Naive thymus-derived CD8-positive, alpha-beta T cell (primary cell): ENCODE results near the gene ABCA3. TPM values are rescaled to one million over a fixed set of nuclear protein-coding genes. Genes with fewer than 3 reads are reported as not detected.

Experiments
- ATAC-seq, 2 donors: fragments of 150-1000 bp; cut with Tn5 transposase in 1 of 2; sonication (Bioruptor Pico), chemical (Tn5 transposase) in 1 of 2; 1 replicate in 1 of 2; 2 replicates in 1 of 2; pipeline ENCODE4 v1.10.0; 2021; ENCODE audit warnings: mild to moderate bottlenecking in 2 of 2, moderate library complexity in 2 of 2
- POLR2A ChIA-PET: fragments of 350-600 bp; sonication (Branson Sonifier 250); formaldehyde crosslinking; loops from one replicate; lab custom pipeline; 2021; ENCODE audit warnings: antibody characterized with exemption; lab: Charles Lee
- DNase-seq, 10 donors: peaks; one replicate each; pipeline versions ENCODE4 v3.0.0 to v3.0.0-alpha.2; 2020 to 2022
- H3K27ac Mint-ChIP-seq, 10 donors: one replicate each; pipeline ENCODE4 v1.8.0; 2020 to 2022; ENCODE audit warnings: mild to moderate bottlenecking in 10 of 10, mixed read lengths in 10 of 10, moderate library complexity in 4 of 10, inconsistent platforms in 1 of 10
- H3K27me3 Mint-ChIP-seq, 5 donors: one replicate each; pipeline ENCODE4 v1.8.0; 2021 to 2022; ENCODE audit warnings: mixed read lengths in 5 of 5
- H3K36me3 Mint-ChIP-seq, 3 donors: one replicate each; pipeline ENCODE4 v1.8.0; 2020 to 2022; ENCODE audit warnings: mixed read lengths in 3 of 3, mild to moderate bottlenecking in 2 of 3, inconsistent platforms in 1 of 3
- H3K4me1 Mint-ChIP-seq, 4 donors: one replicate each; pipeline ENCODE4 v1.8.0; 2021 to 2022; ENCODE audit warnings: mixed read lengths in 4 of 4
- H3K4me3 Mint-ChIP-seq, 10 donors: one replicate each; pipeline ENCODE4 v1.8.0; 2020 to 2022; ENCODE audit warnings: mild to moderate bottlenecking in 10 of 10, mixed read lengths in 10 of 10, moderate library complexity in 6 of 10, inconsistent platforms in 1 of 10
- H3K9me3 Mint-ChIP-seq, 9 donors: one replicate each; pipeline ENCODE4 v1.8.0; 2020 to 2022; ENCODE audit warnings: mixed read lengths in 9 of 9, mild to moderate bottlenecking in 3 of 9, inconsistent platforms in 1 of 9, moderate library complexity in 1 of 9
- polyA plus RNA-seq, 3 donors: library from polyadenylated mRNA; unstranded; fragments of 300-500 nt; fragmentation: Illumina TruSeq; gene quantifications; one replicate each; pipeline ENCODE4 v1.2.3, GENCODE V29; 2021
- total RNA-seq, 8 experiments: library from RNA in 2 of 8; stranded (reverse) in 2 of 8; gene quantifications; one replicate each; pipeline ENCODE4 v1.2.3 and lab custom pipeline; 2021 to 2026

Gene ABCA3
- total and polyA plus RNA-seq, 5 experiments from 2014 or later: 1.2 to 8.2 (median 2.2) TPM

DNA sequence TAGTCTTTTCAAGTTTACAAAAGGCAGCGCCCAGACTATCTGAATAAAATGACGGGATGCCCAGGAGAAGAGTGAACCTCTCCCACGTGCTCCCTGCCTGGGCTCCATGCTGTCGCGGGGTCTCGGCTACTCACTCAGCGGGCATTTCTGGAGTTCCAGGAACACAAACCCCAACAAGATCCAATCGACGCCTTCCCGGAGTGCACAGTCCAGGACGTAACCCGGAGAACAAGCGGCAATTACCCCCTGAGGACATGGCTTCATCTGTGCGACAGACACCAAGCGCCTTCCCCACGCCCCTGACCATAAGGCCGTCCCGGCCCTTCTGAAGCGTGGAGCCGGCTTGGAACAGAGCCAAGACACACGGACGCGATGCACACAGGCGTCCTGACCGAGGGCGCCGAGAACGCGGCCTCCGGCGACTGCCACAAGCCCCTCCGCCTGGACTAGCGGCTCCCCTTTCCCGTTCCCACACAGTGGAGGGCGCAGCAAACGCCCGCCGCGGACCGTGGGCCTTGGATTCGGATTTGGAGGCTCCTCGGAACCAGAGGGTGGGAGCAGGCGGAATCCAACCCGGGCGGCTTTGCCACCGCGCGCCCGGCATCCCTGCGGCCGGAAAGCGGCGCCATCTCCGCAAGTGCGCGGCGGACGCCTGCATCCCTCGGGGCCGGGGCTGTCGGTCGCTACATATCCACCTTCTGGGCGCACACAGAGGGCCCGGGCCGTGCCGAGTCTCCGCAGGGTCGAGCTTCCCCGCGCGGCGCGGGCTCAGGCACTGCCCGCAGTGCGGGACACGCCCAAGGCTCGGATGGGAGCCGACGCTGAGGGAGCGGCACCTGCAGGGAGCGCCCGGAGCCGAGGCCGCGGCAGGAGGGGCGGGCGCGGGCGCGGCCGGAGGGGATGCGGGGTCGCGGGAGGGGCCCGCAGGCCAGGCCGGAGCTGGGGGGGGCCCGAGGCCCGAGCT lies 725 bp downstream of the ABCA3 start:
- Mint-ChIP-seq H3K4me1 (peaks cover 5 to 25% (median 12%) of the 10 kb centered on the region in 4 donors), H3K36me3 (no peaks in the 10 kb centered on the region), H3K27me3 (peaks cover 0 to 5% (median 1%) of the 10 kb centered on the region in 5 donors), H3K9me3 (no peaks in the 10 kb centered on the region), H3K27ac (peak overlapping the region in 6 of 10 donors; percentile 31 to 82 (median 70)), H3K4me3 (peak overlapping the region; percentile 75 to 91 (median 86))
- peak in 8 of 10 donors; percentile 13 to 49 (median 34) for DNase-seq
- peak; percentile 50 to 65 for ATAC-seq
- POLR2A ChIA-PET: interaction anchor here (0.8 to 1.2 kb wide), 5 partner anchors 71 to 375 kb away, joined by 3 read pairs; partner anchors contain the start of genes RPS2 and TBC1D24

DNA sequence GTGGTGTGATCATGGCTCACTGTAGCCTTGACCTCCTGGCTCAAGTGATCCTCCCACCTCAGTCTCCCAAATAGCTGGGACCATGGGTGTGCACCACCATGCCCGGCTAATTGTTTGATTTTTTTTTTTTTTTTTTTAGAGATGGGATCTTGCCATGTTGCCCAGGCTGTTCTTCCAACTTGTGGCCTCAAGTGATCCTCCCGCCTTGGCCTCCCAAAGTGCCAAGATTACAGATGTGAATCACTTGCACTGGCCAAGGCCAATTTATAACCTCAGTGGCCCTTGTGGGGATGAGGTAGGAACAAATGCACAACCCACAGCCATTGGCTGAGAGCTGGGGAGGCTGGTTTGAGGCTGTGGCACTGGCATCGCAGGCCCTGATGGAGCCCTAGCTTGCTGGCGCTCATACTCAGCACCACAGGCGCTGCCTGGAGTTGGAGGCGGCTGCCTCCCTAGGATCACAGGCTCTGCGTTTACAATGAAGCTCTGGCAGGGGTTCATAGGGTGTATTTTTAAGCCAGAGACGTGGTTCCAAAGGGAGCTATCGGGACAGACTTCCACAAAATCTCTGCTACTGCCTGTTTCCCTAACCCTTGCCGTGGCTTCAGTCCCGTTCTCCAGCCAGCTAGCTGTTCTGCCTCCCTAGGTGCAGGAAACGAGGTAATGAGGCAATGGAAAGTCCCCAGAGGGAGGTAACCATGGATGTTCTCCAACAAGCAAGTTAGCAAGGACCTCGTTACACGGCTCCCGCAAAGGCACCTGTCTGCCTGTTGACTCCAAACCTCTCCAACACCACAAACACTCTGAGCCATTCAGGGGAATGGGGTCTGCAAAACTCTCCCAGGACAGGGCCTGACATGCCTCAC lies 2.9 kb downstream of the ABCA3 start:
- Mint-ChIP-seq H3K27ac (no peak overlapping the region), H3K4me1 (peaks cover 6 to 25% (median 12%) of the 10 kb centered on the region in 4 donors), H3K36me3 (peaks cover 0 to 3% (median 0%) of the 10 kb centered on the region in 3 donors), H3K9me3 (no peaks in the 10 kb centered on the region), H3K4me3 (peak overlapping the region in 3 of 10 donors; percentile 47 to 63 (median 52)), H3K27me3 (peaks cover 0 to 5% (median 1%) of the 10 kb centered on the region in 5 donors)
- ATAC-seq (no peak), DNase-seq (no peak)
- POLR2A ChIA-PET: interaction anchor here (0.6 kb wide), 2 partner anchors 17 to 22 kb away, joined by 4 to 5 read pairs; no protein-coding TSS in a partner anchor

DNA sequence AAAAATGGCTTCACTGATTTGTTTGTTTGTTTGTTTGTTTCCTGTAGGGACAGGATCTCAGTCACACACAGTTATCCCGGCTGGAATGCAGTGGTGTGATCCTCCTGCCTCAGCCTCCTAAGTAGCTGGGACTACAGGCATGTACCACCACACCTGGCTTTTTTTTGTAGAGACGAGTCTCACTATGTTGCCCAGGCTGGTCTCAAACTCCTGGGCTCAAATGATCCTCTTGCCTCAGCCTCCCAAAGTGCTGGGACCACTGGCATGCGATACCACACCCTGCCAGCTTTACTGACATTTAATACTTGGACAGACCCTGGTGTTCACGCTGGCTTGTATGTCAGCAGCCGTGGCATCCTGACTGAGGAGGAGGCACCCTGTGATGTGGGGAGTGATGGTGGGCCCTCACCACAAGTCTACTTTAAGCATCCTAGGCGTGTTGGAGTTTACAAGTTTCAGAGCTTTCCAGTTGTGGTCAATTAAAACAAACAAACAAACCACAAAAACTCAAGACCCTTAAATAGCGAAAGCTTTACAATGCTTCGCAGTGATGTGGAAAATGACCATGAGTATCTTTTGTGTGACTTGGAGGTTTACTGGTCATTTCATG lies 5.1 kb downstream of the ABCA3 start:
- Mint-ChIP-seq H3K36me3 (peaks cover 0 to 3% (median 0%) of the 10 kb centered on the region in 3 donors), H3K9me3 (no peaks in the 10 kb centered on the region), H3K27ac (no peak overlapping the region), H3K27me3 (peaks cover 0 to 8% (median 4%) of the 10 kb centered on the region in 5 donors), H3K4me1 (peaks cover 6 to 19% (median 10%) of the 10 kb centered on the region in 4 donors), H3K4me3 (no peak overlapping the region)
- ATAC-seq: no peak
- POLR2A ChIA-PET: no interaction called here
- DNase-seq: peak in 1 of 10 donors; percentile 7

DNA sequence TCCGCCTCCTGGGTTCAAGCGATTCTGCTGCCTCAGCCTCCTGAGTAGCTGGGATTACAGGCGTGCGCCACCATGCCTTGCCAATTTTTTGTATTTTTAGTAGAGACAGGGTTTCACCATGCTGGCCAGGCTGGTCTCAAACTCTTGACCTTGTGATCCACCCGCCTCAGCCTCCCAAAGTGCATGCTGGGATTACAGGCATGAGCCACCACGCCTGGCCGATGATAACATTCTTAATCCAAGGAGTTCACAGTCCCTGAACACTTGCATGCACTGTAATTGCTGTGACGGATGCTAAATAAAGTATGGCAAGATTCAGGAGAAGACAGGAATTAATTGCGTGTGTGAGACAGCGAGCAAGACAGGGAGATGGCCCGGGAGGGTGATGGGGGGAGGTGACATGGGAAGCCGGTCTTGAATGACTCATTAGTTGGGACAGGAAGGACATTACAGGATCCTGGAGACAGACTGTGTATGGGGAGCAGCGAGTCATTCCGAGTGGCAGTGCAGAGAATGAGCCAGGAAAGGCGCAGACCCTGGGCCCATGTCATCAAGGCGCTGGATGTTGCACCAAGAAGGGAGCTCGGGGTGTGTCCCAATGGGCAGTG lies 6.7 kb downstream of the ABCA3 start:
- POLR2A ChIA-PET: interaction anchor here (0.7 kb wide), 1 partner anchor 140 kb away, joined by 3 read pairs; no protein-coding TSS in a partner anchor
- no peak overlapping the region for H3K4me3 Mint-ChIP-seq

DNA sequence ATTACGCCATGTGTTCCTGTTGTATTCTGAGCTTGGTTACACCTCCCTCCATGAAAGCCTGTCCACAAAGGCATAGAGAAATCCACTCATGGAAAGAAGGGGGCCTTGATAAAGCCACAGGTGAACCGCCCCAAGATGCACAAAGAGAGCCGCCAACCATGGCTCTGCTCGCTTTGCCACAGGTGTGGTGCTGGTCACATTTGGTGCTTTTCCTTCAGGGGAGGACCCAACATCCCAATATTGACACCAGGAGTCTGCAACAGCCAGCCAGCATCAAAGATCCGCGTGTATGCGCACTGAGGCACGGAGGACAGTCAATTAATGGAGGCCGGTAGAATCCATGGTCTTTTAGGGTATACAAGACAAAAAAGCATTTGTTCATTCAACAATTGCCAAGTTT lies 7.3 kb downstream of the ABCA3 start:
- H3K4me3 Mint-ChIP-seq: peak overlapping the region in 1 of 10 donors; percentile 24
- peaks cover 0 to 15% (median 4%) of the 10 kb centered on the region in 5 donors for H3K27me3 Mint-ChIP-seq
- peaks cover 0 to 5% (median 3%) of the 10 kb centered on the region in 3 donors for H3K36me3 Mint-ChIP-seq
- H3K4me1 Mint-ChIP-seq: peaks cover 0 to 8% (median 3%) of the 10 kb centered on the region in 4 donors
- ATAC-seq: no peak
- POLR2A ChIA-PET: no interaction called here
- H3K9me3 Mint-ChIP-seq: no peaks in the 10 kb centered on the region
- no peak for DNase-seq
- no peak overlapping the region for H3K27ac Mint-ChIP-seq

More for the DNA sequence above, 6.7 kb downstream of the ABCA3 start:
- DNase-seq (no peak), ATAC-seq (no peak)
- Mint-ChIP-seq H3K9me3 (no peaks in the 10 kb centered on the region), H3K36me3 (peaks cover 0 to 3% (median 0%) of the 10 kb centered on the region in 3 donors), H3K27ac (peak overlapping the region in 1 of 10 donors; percentile 58), H3K27me3 (peaks cover 0 to 11% (median 4%) of the 10 kb centered on the region in 5 donors), H3K4me1 (peaks cover 0 to 11% (median 3%) of the 10 kb centered on the region in 4 donors)

DNA sequence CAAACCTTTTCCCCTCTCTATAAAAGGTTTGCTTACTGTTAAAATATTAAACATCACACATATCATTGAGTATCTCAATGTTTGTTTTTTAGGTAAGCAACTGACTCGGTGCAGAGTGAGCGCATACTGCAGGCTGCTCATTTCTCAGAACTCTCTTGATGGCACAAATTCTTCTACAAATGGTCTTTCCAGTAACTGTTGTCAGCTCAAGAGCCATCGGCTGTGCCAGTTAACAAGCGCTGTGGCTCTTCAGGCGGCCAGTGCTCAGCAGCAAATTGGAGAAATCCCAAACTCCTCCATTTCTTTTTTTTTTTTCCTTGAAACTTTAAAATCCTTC lies 8.6 kb downstream of the ABCA3 start:
- Mint-ChIP-seq H3K4me3 (no peak overlapping the region), H3K27ac (no peak overlapping the region), H3K9me3 (no peaks in the 10 kb centered on the region), H3K27me3 (peaks cover 0 to 15% (median 4%) of the 10 kb centered on the region in 5 donors), H3K4me1 (peaks cover 0 to 6% (median 2%) of the 10 kb centered on the region in 4 donors), H3K36me3 (peaks cover 0 to 6% (median 3%) of the 10 kb centered on the region in 3 donors)
- POLR2A ChIA-PET: no interaction called here
- ATAC-seq: no peak
- no peak for DNase-seq

DNA sequence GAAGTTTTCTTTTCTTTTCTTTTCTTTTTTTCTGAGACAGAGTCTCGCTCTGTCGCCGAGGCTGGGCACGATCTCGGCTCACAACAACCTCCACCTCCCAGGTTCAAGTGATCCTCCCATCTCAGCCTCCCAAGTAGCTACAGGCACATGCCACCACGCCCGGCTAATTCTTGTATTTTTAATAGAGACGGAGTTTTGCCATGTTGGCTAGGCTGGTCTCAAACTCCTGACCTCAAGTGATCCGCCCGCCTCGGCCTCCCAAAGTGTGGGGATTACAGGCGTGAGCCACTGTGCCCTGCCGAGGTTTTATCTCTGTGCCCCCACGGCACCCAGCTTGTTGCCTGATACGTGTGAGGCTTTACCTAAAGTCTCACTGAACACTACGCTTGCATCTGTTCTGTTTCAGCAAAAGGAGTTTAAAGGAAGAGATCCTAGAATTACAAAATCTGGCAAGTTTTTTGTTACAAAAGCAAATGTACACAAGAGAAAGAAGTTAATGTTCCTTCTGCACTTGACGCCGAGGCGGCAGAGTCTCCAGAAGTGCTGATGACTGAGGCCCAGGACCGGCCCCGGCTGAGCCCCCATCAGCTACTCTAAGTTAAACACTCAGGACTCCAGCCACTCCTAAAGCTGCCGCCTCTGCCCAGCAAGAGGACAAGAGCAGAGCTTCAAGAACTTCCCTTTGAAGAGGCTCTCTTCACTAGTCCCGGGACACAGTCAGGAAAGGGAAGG lies 9.2 kb downstream of the ABCA3 start:
- Mint-ChIP-seq H3K36me3 (peaks cover 0 to 6% (median 5%) of the 10 kb centered on the region in 3 donors), H3K27ac (peak overlapping the region in 1 of 10 donors; percentile 13), H3K4me3 (no peak overlapping the region), H3K4me1 (peaks cover 0 to 6% (median 2%) of the 10 kb centered on the region in 4 donors), H3K27me3 (peaks cover 0 to 15% (median 4%) of the 10 kb centered on the region in 5 donors), H3K9me3 (no peaks in the 10 kb centered on the region)
- POLR2A ChIA-PET: no interaction called here
- DNase-seq: no peak
- ATAC-seq: no peak

DNA sequence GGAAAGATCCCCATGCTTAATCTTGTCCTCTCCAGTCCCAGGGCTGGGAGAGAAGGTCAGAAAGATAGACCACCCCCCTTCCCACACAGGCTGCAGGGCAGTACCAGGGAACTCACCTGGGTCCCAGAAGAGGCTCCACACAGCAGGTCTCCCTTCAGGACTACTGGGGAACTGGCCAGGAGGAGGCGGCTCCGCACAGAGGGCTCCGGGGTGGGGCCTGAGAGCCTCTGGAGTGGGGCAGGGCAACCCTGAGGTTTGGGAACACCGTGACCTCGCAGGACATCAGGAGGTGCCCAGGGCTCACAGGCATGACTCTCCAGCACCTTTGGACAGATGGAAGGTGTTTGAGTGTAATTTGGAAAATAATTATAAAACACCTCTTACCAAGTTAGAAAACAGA lies 11.0 kb downstream of the ABCA3 start:
- H3K27ac Mint-ChIP-seq: no peak overlapping the region
- H3K27me3 Mint-ChIP-seq: peaks cover 0 to 15% (median 4%) of the 10 kb centered on the region in 5 donors
- peaks cover 0 to 1% (median 0%) of the 10 kb centered on the region in 4 donors for H3K4me1 Mint-ChIP-seq
- H3K4me3 Mint-ChIP-seq: no peak overlapping the region
- no peak for DNase-seq
- POLR2A ChIA-PET: no interaction called here
- H3K9me3 Mint-ChIP-seq: no peaks in the 10 kb centered on the region
- no peak for ATAC-seq
- peaks cover 0 to 15% (median 9%) of the 10 kb centered on the region in 3 donors for H3K36me3 Mint-ChIP-seq

DNA sequence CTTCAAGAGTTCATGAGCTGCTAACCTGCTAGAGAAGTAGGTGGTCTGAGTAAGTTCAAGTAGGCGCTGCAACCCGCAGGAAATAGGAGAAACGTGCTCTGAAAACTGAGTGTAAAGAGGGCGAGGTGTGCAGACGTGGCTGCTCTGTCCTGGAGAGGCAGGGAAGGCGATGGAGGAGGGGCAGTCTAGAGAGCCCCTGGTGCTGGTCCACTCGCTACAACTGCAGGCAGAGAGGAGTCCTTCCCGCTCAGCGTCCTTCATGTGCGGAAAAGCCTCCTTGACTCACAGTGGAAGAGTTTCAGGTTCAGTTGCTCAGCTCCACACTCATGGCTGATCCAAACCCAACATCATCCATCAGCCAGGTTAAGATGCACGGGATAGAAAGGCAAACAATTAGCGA lies 12.1 kb downstream of the ABCA3 start:
- POLR2A ChIA-PET: interaction anchor here (0.7 kb wide), 1 partner anchor 935 kb away, joined by 4 read pairs; no protein-coding TSS in a partner anchor
- peaks cover 0 to 13% (median 4%) of the 10 kb centered on the region in 5 donors for H3K27me3 Mint-ChIP-seq
- DNase-seq: no peak

DNA sequence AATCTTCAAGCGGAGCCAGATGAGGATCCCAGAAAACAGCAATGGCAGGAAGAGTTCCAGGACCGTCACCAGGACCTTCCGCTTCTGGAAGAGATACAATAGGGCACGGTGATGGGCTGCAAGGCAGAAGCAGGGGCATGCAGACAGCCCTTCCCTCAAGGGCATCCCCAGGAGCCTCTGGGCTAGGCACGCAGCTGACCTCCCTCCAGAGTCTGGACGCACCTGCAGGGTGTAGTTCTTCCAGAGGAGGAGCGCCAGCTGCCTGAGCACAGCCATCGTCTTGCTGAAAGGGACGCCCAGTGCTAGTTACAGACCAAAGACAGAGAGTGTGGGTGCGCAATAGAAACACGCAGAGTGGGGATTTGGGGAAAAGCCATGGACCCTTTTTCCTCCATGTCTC lies 14.3 kb downstream of the ABCA3 start:
- Mint-ChIP-seq H3K4me1 (no peaks in the 10 kb centered on the region), H3K36me3 (peaks cover 0 to 18% (median 9%) of the 10 kb centered on the region in 3 donors), H3K9me3 (no peaks in the 10 kb centered on the region), H3K27ac (peak overlapping the region in 1 of 10 donors; percentile 34), H3K4me3 (no peak overlapping the region), H3K27me3 (peaks cover 0 to 9% (median 3%) of the 10 kb centered on the region in 5 donors)
- ATAC-seq (no peak), DNase-seq (no peak)
- POLR2A ChIA-PET: no interaction called here

More for the DNA sequence above, 12.1 kb downstream of the ABCA3 start:
- no peak overlapping the region for H3K27ac Mint-ChIP-seq
- H3K9me3 Mint-ChIP-seq: no peaks in the 10 kb centered on the region
- no peaks in the 10 kb centered on the region for H3K4me1 Mint-ChIP-seq
- H3K4me3 Mint-ChIP-seq: no peak overlapping the region
- H3K36me3 Mint-ChIP-seq: peaks cover 0 to 16% (median 9%) of the 10 kb centered on the region in 3 donors
- no peak for ATAC-seq

DNA sequence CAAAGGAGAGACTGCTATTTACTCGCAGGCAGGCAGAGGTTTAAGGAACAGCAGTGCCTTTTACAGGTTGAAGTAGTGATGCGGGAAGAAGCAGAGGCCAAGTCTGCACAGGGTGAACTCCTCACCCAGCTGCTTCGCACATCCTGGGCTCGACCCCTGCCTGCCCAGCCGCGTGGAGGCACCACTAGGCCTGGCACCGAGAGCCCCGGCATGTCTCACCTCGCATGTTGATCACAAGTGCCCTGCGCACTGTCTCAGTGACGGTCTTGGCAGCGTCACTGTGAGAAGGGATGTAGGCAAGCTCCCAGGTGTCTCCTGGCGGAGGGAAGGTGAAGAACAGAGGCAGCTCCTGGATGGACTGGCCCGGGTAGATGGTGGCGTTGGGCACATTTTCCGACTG lies 14.7 kb downstream of the ABCA3 start:
- Mint-ChIP-seq H3K9me3 (no peaks in the 10 kb centered on the region), H3K36me3 (peaks cover 0 to 20% (median 9%) of the 10 kb centered on the region in 3 donors), H3K27ac (peak overlapping the region in 1 of 10 donors; percentile 34), H3K27me3 (peaks cover 0 to 6% (median 0%) of the 10 kb centered on the region in 5 donors), H3K4me3 (no peak overlapping the region), H3K4me1 (no peaks in the 10 kb centered on the region)
- no peak for ATAC-seq
- DNase-seq: no peak
- POLR2A ChIA-PET: no interaction called here
